Measurements from ENCODE around the gene NTHL1.

The NTHL1 gene

GRCh38 chr16:2064368-2064945 lies 16.8 kb upstream of the NTHL1 start:
- TF ChIP-seq CTCF (IDR thresholded peaks at IDR 0.05; ENCODE audit: low read depth, low read length), result no peak
- no peak overlapping the region for H3K4me3 ChIP-seq (replicated peaks in 1 of 2; ENCODE audit: low read depth in 2 of 2, low read length in 2 of 2)
- DNase-seq (ENCODE audit: low read depth in 2 of 2), result no peak

GRCh38 chr16:2063861-2064260 lies 16.2 kb upstream of the NTHL1 start:
- no peak for DNase-seq (ENCODE audit: low read depth in 2 of 2)
- no peak overlapping the region for H3K4me3 ChIP-seq (replicated peaks in 1 of 2; ENCODE audit: low read depth in 2 of 2, low read length in 2 of 2)
- TF ChIP-seq CTCF (IDR thresholded peaks at IDR 0.05; ENCODE audit: low read depth, low read length), result no peak

GRCh38 chr16:2062801-2063200 lies 15.2 kb upstream of the NTHL1 start:
- no peak for DNase-seq (ENCODE audit: low read depth in 2 of 2)
- TF ChIP-seq CTCF (IDR thresholded peaks at IDR 0.05; ENCODE audit: low read depth, low read length), result no peak

GRCh38 chr16:2061526-2061925 lies 13.9 kb upstream of the NTHL1 start:
- DNase-seq (ENCODE audit: low read depth in 2 of 2), result no peak
- no peak for TF ChIP-seq CTCF (IDR thresholded peaks at IDR 0.05; ENCODE audit: low read depth, low read length)
- H3K4me3 ChIP-seq (replicated peaks in 1 of 2; ENCODE audit: low read depth in 2 of 2, low read length in 2 of 2), result no peak overlapping the region

More at GRCh38 chr16:2062801-2063200, 15.2 kb upstream of the NTHL1 start:
- H3K4me3 ChIP-seq (replicated peaks in 1 of 2; ENCODE audit: low read depth in 2 of 2, low read length in 2 of 2), result no peak overlapping the region

GRCh38 chr16:2061023-2061422 lies 13.4 kb upstream of the NTHL1 start:
- no peak for DNase-seq (ENCODE audit: low read depth in 2 of 2)
- no peak overlapping the region for H3K4me3 ChIP-seq (replicated peaks in 1 of 2; ENCODE audit: low read depth in 2 of 2, low read length in 2 of 2)
- no peak for TF ChIP-seq CTCF (IDR thresholded peaks at IDR 0.05; ENCODE audit: low read depth, low read length)

- no peak for DNase-seq (ENCODE audit: low read depth in 2 of 2)
- no peak for TF ChIP-seq CTCF (IDR thresholded peaks at IDR 0.05; ENCODE audit: low read depth, low read length)
- no peak overlapping the region for H3K4me3 ChIP-seq (replicated peaks in 1 of 2; ENCODE audit: low read depth in 2 of 2, low read length in 2 of 2)
These were observed 12.7 kb upstream of the NTHL1 start for GRCh38 chr16:2060346-2060745.

- no peak overlapping the region for H3K4me3 ChIP-seq (replicated peaks in 1 of 2; ENCODE audit: low read depth in 2 of 2, low read length in 2 of 2)
- no peak for DNase-seq (ENCODE audit: low read depth in 2 of 2)
- TF ChIP-seq CTCF (IDR thresholded peaks at IDR 0.05; ENCODE audit: low read depth, low read length), result no peak
These were observed 11.2 kb upstream of the NTHL1 start for GRCh38 chr16:2058872-2059271.

All from cardiac fibroblast (primary cell).